GM23338 (cell line): ENCODE data around the gene BEGAIN. TPM values are rescaled to one million over a fixed set of nuclear protein-coding genes. Genes with fewer than 3 reads are reported as not detected.

ENCODE experiments used
- ATAC-seq: fragments of 200-7000 bp; cut with Tn5 transposase; 3 replicates; pipeline ENCODE4 v1.9.1; 2020
- DNase-seq: peaks from one replicate; pipeline ENCODE4 v3.0.0-alpha.2; 2015; ENCODE audit warnings: low spot score
- H2AFZ ChIP-seq: fragments of 200-600 bp; sonication (generic); 2 replicates; pipeline ENCODE4 v1.8.0; 2016; ENCODE audit warnings: antibody characterized with exemption, mild to moderate bottlenecking, moderate library complexity
- H3F3A ChIP-seq: fragments of 200-600 bp; sonication (generic); replicated peaks from 2 replicates; pipeline ENCODE4 v1.8.0; 2017; ENCODE audit warnings: antibody characterized with exemption, mixed run types, low read depth
- H3K27ac ChIP-seq: fragments of 200-600 bp; sonication (generic); 2 replicates; pipeline ENCODE4 v1.6.1; 2016; ENCODE audit warnings: low read depth
- H3K27me3 ChIP-seq: fragments of 200-600 bp; sonication (generic); 2 replicates; pipeline ENCODE4 v1.8.0; 2016; ENCODE audit warnings: mild to moderate bottlenecking, mixed run types, moderate library complexity; ENCODE audit not compliant: insufficient read depth
- H3K36me3 ChIP-seq: fragments of 200-600 bp; sonication (generic); 2 replicates; pipeline ENCODE4 v1.8.0; 2016; ENCODE audit warnings: mild to moderate bottlenecking; ENCODE audit not compliant: insufficient read depth
- H3K4me1 ChIP-seq: fragments of 200-600 bp; sonication (generic); 2 replicates; pipeline ENCODE4 v1.8.0; 2016; ENCODE audit warnings: mild to moderate bottlenecking, moderate library complexity; ENCODE audit not compliant: insufficient read depth
- H3K4me2 ChIP-seq: fragments of 200-600 bp; sonication (generic); 2 replicates; pipeline ENCODE4 v1.7.1; 2017; ENCODE audit warnings: mixed run types
- H3K4me3 ChIP-seq: fragments of 200-600 bp; sonication (generic); 2 replicates; pipeline ENCODE4 v1.6.1; 2016; ENCODE audit warnings: mixed run types
- H3K79me2 ChIP-seq: fragments of 200-600 bp; sonication (generic); replicated peaks from 2 replicates; pipeline ENCODE4 v1.8.0; 2017; ENCODE audit warnings: mild to moderate bottlenecking; ENCODE audit not compliant: insufficient read depth
- H3K9me2 ChIP-seq: fragments of 200-600 bp; sonication (generic); 2 replicates; pipeline ENCODE4 v1.8.0; 2017; ENCODE audit not compliant: insufficient read depth
- H4K20me1 ChIP-seq: fragments of 200-600 bp; sonication (generic); replicated peaks from 2 replicates; pipeline ENCODE4 v1.8.0; 2017; ENCODE audit warnings: mild to moderate bottlenecking; ENCODE audit not compliant: insufficient read depth
- H3K27ac Mint-ChIP-seq: 2 replicates; pipeline ENCODE4 v1.8.0; 2020; ENCODE audit warnings: inconsistent platforms, mild to moderate bottlenecking, moderate library complexity, mixed read lengths
- H3K27me3 Mint-ChIP-seq: 3 replicates; pipeline ENCODE4 v1.8.0; 2022; ENCODE audit warnings: low read depth, mild to moderate bottlenecking, moderate library complexity, mixed read lengths, inconsistent platforms; ENCODE audit not compliant: insufficient read depth, poor library complexity
- H3K36me3 Mint-ChIP-seq: 3 replicates; pipeline ENCODE4 v1.8.0; 2021; ENCODE audit warnings: low read depth, mild to moderate bottlenecking, inconsistent platforms, moderate library complexity, mixed read lengths
- H3K4me1 Mint-ChIP-seq: 3 replicates; pipeline ENCODE4 v1.8.0; 2020; ENCODE audit warnings: mild to moderate bottlenecking, inconsistent platforms, mixed read lengths
- H3K4me3 Mint-ChIP-seq: 3 replicates; pipeline ENCODE4 v1.8.0; 2021; ENCODE audit warnings: moderate library complexity, mild to moderate bottlenecking, inconsistent platforms, mixed read lengths
- H3K9me3 Mint-ChIP-seq: 3 replicates; pipeline ENCODE4 v1.8.0; 2020; ENCODE audit warnings: moderate library complexity, mild to moderate bottlenecking, inconsistent platforms, mixed read lengths
- CREB1 ChIP-seq: fragments of 250-450 bp; sonication (Bioruptor Pico); IDR thresholded peaks from 2 replicates; pipeline ENCODE4 v1.5.0; 2020; ENCODE audit warnings: low read depth, mild to moderate bottlenecking, moderate library complexity
- EZH2 ChIP-seq: fragments of 200-600 bp; sonication (generic); IDR thresholded peaks from one replicate; pipeline ENCODE4 v1.8.0; 2017; ENCODE audit warnings: antibody characterized with exemption, mild to moderate bottlenecking, low read depth; ENCODE audit not compliant: unreplicated experiment
- EZH2phosphoT487 ChIP-seq: fragments of 200-600 bp; sonication (generic); IDR thresholded peaks from one replicate; pipeline ENCODE4 v1.8.1; 2018; ENCODE audit warnings: antibody characterized with exemption; ENCODE audit not compliant: unreplicated experiment
- JUNB ChIP-seq: IDR thresholded peaks from one replicate; pipeline ENCODE4 v1.6.1; 2016; ENCODE audit warnings: antibody characterized with exemption; ENCODE audit not compliant: unreplicated experiment
- NANOG ChIP-seq: IDR thresholded peaks from 2 replicates; pipeline ENCODE4 v1.6.1; 2016; ENCODE audit warnings: antibody characterized with exemption, borderline replicate concordance
- POLR2AphosphoS5 ChIP-seq: IDR thresholded peaks from 2 replicates; pipeline ENCODE4 v1.6.1; 2016; ENCODE audit warnings: antibody characterized with exemption, low read depth
- STAT1 ChIP-seq: IDR thresholded peaks from one replicate; pipeline ENCODE4 v1.6.1; 2016; ENCODE audit warnings: antibody characterized with exemption; ENCODE audit not compliant: unreplicated experiment
- polyA plus RNA-seq: library from polyadenylated mRNA; unstranded; fragments of >200 nt; fragmentation: Nextera tagmentation; extraction: Ambion mirVana; gene quantifications from 2 replicates; pipeline ENCODE4 v1.2.1, GENCODE V29; 2016
- total RNA-seq: library from RNA; depleted of rRNA; stranded (reverse); fragments of >200 nt; shearing (Covaris generic); gene quantifications from 2 replicates; pipeline ENCODE4 v1.2.3, GENCODE V29; 2014
- TF ChIP-seq, protein P1 (sequence below): IDR thresholded peaks from one replicate; pipeline ENCODE4 v1.6.1; 2018; ENCODE audit warnings: antibody characterized with exemption; ENCODE audit not compliant: unreplicated experiment
- TF ChIP-seq, protein P2 (sequence below): fragments of 250-450 bp; sonication (Bioruptor Pico); IDR thresholded peaks from 2 replicates; pipeline ENCODE4 v1.5.0; 2020; ENCODE audit warnings: mild to moderate bottlenecking, moderate library complexity

BEGAIN gene
- total and polyA plus RNA-seq, 2 experiments from 2014 or later: 0.60 to 2.4 TPM

DNA sequence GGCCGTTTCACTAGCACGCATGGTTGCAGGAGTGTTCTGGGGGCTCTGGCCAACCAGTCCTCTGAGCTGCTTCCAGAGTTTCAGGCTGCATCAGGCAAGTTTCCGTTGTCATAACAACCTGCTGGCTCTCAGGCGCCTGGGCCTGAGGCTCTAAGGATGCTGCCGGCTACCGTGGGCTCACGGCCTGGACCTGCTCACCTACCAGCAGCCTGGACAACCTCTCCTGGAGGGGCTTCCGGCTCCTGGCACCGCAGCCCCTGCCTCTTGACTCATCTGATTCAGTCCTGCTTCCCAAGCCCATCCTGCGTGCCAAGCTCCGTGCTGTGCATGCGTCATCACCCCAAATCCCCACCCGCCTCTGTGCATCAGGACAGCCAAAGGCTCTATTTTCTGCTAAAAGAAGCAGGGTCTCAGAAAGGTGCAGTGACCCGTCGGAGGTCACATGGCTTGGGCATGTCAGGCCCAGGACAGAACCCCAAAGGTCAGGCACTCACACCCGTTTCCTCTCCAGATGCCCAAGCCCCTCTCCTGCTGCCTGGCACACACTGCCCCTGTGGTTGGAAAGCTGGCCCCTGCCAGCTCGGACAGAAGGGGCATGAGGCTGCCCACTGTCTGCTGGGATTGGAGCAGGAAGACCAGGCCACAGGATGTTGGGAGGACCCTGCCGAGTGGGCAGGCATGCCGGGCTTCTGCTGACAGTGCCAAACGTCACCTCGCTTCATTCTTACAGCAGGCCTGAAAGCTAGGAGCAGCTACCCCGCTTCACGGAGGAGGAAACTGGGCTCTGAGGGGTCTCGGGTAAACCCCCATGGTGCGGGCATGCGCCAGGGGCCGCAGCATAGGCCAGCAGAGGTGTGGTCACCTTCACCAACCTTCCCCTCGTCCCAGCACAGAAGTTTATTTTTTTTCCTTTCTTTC is 5.7 kb downstream of the BEGAIN start:
- Histone ChIP-seq H3K27ac (no peak overlapping the region), H4K20me1 (no peaks in the 10 kb centered on the region), H3K4me3 (no peak overlapping the region), H3K4me2 (no peak overlapping the region), H3F3A (no peaks in the 10 kb centered on the region), H3K36me3 (no peaks in the 10 kb centered on the region), H2AFZ (no peak overlapping the region), H3K4me1 (no peaks in the 10 kb centered on the region; the same call in 1 of the 2 replicates), H3K79me2 (no peaks in the 10 kb centered on the region), H3K9me2 (no peaks in the 10 kb centered on the region), H3K27me3 (peaks cover 12% of the 10 kb centered on the region)
- H3K27me3 Mint-ChIP-seq: peaks cover 32% of the 10 kb centered on the region
- ATAC-seq (no peak), DNase-seq (no peak)
- no peaks in the 10 kb centered on the region; the same call in 2 of the 3 replicates for H3K36me3 Mint-ChIP-seq
- TF ChIP-seq EZH2phosphoT487 (no peak), POLR2AphosphoS5 (no peak)
- TF ChIP-seq, protein P1, sequence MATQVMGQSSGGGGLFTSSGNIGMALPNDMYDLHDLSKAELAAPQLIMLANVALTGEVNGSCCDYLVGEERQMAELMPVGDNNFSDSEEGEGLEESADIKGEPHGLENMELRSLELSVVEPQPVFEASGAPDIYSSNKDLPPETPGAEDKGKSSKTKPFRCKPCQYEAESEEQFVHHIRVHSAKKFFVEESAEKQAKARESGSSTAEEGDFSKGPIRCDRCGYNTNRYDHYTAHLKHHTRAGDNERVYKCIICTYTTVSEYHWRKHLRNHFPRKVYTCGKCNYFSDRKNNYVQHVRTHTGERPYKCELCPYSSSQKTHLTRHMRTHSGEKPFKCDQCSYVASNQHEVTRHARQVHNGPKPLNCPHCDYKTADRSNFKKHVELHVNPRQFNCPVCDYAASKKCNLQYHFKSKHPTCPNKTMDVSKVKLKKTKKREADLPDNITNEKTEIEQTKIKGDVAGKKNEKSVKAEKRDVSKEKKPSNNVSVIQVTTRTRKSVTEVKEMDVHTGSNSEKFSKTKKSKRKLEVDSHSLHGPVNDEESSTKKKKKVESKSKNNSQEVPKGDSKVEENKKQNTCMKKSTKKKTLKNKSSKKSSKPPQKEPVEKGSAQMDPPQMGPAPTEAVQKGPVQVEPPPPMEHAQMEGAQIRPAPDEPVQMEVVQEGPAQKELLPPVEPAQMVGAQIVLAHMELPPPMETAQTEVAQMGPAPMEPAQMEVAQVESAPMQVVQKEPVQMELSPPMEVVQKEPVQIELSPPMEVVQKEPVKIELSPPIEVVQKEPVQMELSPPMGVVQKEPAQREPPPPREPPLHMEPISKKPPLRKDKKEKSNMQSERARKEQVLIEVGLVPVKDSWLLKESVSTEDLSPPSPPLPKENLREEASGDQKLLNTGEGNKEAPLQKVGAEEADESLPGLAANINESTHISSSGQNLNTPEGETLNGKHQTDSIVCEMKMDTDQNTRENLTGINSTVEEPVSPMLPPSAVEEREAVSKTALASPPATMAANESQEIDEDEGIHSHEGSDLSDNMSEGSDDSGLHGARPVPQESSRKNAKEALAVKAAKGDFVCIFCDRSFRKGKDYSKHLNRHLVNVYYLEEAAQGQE: no peak
- H3K4me3 Mint-ChIP-seq: no peak overlapping the region
- H3K27ac Mint-ChIP-seq: no peak overlapping the region
- no peaks in the 10 kb centered on the region for H3K9me3 Mint-ChIP-seq
- no peaks in the 10 kb centered on the region; the same call in 2 of the 3 replicates for H3K4me1 Mint-ChIP-seq

DNA sequence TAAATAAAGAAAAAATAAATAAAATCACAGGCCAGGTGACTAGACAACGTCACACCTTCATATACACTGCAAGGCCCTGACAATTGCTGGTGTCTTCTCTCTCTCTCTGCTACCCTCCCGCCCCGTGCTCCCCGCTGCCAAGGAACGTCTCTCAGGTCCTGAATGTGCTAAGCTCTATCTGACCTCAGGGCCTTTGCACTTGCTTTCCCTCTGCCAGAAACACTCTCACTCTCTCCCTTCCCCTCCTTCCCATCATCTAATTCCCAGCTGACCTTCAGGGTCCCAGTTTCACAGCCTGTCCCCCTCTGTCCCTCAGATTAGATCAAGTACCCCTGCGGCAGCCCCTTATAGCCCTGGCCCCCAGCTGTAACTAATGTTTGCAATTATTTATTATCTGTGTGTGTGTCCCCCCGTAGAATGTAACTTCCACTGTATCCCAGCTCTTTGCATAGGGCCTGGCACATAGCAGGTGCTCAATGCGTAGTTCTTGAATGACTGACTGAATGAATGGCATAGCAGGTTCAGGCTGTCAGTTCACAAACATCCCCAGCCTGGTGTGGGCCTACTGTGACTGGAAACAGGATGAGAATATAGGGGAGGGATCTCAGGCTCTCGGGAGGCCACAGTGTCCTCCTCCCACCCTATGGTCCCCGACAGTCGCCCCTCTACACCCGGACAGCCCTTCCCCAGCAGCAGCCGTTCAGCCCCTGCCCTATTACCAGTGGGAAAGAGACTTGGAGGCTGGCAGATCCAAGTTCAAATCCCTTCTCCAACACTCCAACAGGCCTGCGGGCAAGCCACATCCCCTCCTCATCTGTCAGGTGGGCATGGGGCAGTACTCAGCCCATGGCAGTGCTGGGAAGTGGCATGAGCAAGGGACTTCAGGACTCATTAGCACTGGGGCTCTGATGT is 6.6 kb downstream of the BEGAIN start:
- peaks cover 23% of the 10 kb centered on the region for H3K27me3 Mint-ChIP-seq
- DNase-seq (no peak), ATAC-seq (no peak)
- peaks cover 3% of the 10 kb centered on the region for H3K27me3 ChIP-seq
- no peak overlapping the region for H3K4me2 ChIP-seq
- no peaks in the 10 kb centered on the region for H3K9me2 ChIP-seq
- H3F3A ChIP-seq: no peaks in the 10 kb centered on the region
- H3K27ac ChIP-seq: no peak overlapping the region
- no peaks in the 10 kb centered on the region for H3K79me2 ChIP-seq
- no peaks in the 10 kb centered on the region for H3K36me3 ChIP-seq
- no peaks in the 10 kb centered on the region for H3K9me3 Mint-ChIP-seq
- H3K27ac Mint-ChIP-seq: no peak overlapping the region
- H4K20me1 ChIP-seq: no peaks in the 10 kb centered on the region
- no peak overlapping the region for H3K4me3 ChIP-seq
- H3K36me3 Mint-ChIP-seq: no peaks in the 10 kb centered on the region; the same call in 2 of the 3 replicates
- no peaks in the 10 kb centered on the region; the same call in 2 of the 3 replicates for H3K4me1 Mint-ChIP-seq
- H2AFZ ChIP-seq: no peak overlapping the region
- H3K4me1 ChIP-seq: no peaks in the 10 kb centered on the region
- H3K4me3 Mint-ChIP-seq: no peak overlapping the region
- TF ChIP-seq STAT1 (no peak), CREB1 (no peak), JUNB (no peak), NANOG (no peak), EZH2 (no peak), EZH2phosphoT487 (no peak)
- TF ChIP-seq, protein P2, sequence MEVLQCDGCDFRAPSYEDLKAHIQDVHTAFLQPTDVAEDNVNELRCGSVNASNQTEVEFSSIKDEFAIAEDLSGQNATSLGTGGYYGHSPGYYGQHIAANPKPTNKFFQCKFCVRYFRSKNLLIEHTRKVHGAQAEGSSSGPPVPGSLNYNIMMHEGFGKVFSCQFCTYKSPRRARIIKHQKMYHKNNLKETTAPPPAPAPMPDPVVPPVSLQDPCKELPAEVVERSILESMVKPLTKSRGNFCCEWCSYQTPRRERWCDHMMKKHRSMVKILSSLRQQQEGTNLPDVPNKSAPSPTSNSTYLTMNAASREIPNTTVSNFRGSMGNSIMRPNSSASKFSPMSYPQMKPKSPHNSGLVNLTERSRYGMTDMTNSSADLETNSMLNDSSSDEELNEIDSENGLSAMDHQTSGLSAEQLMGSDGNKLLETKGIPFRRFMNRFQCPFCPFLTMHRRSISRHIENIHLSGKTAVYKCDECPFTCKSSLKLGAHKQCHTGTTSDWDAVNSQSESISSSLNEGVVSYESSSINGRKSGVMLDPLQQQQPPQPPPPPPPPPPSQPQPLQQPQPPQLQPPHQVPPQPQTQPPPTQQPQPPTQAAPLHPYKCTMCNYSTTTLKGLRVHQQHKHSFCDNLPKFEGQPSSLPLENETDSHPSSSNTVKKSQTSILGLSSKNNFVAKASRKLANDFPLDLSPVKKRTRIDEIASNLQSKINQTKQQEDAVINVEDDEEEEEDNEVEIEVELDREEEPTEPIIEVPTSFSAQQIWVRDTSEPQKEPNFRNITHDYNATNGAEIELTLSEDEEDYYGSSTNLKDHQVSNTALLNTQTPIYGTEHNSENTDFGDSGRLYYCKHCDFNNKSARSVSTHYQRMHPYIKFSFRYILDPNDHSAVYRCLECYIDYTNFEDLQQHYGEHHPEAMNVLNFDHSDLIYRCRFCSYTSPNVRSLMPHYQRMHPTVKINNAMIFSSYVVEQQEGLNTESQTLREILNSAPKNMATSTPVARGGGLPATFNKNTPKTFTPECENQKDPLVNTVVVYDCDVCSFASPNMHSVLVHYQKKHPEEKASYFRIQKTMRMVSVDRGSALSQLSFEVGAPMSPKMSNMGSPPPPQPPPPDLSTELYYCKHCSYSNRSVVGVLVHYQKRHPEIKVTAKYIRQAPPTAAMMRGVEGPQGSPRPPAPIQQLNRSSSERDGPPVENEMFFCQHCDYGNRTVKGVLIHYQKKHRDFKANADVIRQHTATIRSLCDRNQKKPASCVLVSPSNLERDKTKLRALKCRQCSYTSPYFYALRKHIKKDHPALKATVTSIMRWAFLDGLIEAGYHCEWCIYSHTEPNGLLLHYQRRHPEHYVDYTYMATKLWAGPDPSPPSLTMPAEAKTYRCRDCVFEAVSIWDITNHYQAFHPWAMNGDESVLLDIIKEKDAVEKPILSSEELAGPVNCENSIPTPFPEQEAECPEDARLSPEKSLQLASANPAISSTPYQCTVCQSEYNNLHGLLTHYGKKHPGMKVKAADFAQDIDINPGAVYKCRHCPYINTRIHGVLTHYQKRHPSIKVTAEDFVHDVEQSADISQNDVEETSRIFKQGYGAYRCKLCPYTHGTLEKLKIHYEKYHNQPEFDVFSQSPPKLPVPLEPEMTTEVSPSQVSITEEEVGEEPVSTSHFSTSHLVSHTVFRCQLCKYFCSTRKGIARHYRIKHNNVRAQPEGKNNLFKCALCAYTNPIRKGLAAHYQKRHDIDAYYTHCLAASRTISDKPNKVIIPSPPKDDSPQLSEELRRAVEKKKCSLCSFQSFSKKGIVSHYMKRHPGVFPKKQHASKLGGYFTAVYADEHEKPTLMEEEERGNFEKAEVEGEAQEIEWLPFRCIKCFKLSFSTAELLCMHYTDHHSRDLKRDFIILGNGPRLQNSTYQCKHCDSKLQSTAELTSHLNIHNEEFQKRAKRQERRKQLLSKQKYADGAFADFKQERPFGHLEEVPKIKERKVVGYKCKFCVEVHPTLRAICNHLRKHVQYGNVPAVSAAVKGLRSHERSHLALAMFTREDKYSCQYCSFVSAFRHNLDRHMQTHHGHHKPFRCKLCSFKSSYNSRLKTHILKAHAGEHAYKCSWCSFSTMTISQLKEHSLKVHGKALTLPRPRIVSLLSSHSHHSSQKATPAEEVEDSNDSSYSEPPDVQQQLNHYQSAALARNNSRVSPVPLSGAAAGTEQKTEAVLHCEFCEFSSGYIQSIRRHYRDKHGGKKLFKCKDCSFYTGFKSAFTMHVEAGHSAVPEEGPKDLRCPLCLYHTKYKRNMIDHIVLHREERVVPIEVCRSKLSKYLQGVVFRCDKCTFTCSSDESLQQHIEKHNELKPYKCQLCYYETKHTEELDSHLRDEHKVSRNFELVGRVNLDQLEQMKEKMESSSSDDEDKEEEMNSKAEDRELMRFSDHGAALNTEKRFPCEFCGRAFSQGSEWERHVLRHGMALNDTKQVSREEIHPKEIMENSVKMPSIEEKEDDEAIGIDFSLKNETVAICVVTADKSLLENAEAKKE (CRISPR knock-in tag): no peak
